A204.1 (cell line): Measurements from ENCODE around the gene PRRT2.
"Not testable (repeated sequence)": the region's sequence is repeated elsewhere in the genome, so short reads cannot be mapped to it uniquely, and the experiment has no call there.

Experiments
- FAIRE-seq: peaks from 2 replicates; lab custom pipeline; 2012; peaks lifted over from hg19 to GRCh38; lab: Jason Lieb, UNC

Gene PRRT2

GRCh38 chr16:29790949-29791844, 20.8 kb upstream of the PRRT2 start:
- FAIRE-seq: no peak

- no peak for FAIRE-seq
These were observed 19.9 kb upstream of the PRRT2 start for GRCh38 chr16:29791845-29792807.

- not testable (repeated sequence) for FAIRE-seq
These were observed 18.8 kb upstream of the PRRT2 start for GRCh38 chr16:29793153-29793552.

GRCh38 chr16:29794231-29794710, 17.7 kb upstream of the PRRT2 start:
- no peak for FAIRE-seq

GRCh38 chr16:29802416-29802935, 9.5 kb upstream of the PRRT2 start:
- no peak for FAIRE-seq

GRCh38 chr16:29804020-29804419, 8.0 kb upstream of the PRRT2 start:
- FAIRE-seq: no peak

- FAIRE-seq: no peak
These were observed 7.3 kb upstream of the PRRT2 start for GRCh38 chr16:29804455-29805231.

- no peak for FAIRE-seq
These were observed 6.5 kb upstream of the PRRT2 start for GRCh38 chr16:29805232-29806098.

GRCh38 chr16:29806099-29806579, 5.9 kb upstream of the PRRT2 start, which contains the start of gene MAZ:
MAZ (plus strand) TSS chr16:29806529; CDS start chr16:29806702, 173 bp downstream.
- FAIRE-seq: no peak

GRCh38 chr16:29806641-29807425, 5.2 kb upstream of the PRRT2 start:
- FAIRE-seq: no peak

GRCh38 chr16:29807426-29808218, 4.4 kb upstream of the PRRT2 start:
- no peak for FAIRE-seq

- FAIRE-seq: no peak
These were observed 3.6 kb upstream of the PRRT2 start for GRCh38 chr16:29808219-29808900.

- no peak for FAIRE-seq
These were observed 2.8 kb upstream of the PRRT2 start for GRCh38 chr16:29809031-29809747.

GRCh38 chr16:29809850-29810698, 1.9 kb upstream of the PRRT2 start:
- FAIRE-seq: no peak

- no peak for FAIRE-seq
These were observed 1.3 kb upstream of the PRRT2 start for GRCh38 chr16:29810699-29811169.

- FAIRE-seq: peak; percentile 98
These were observed 660 bp upstream of the PRRT2 start for GRCh38 chr16:29811170-29811895.
